DMS53 treated with DMSO at 0.1 percent for 48 hours (cell line): ENCODE results near the gene UNC5B.

Experiments
- DNase-seq: peaks from one replicate; lab custom pipeline; 2025; ENCODE audit not compliant: unreplicated experiment; lab: John Stamatoyannopoulos, UW

Gene UNC5B

GRCh38 chr10:71336632-71337031, 124.3 kb downstream of the UNC5B start:
- DNase-seq = no peak

- DNase-seq = no peak
These were observed 124.9 kb downstream of the UNC5B start for GRCh38 chr10:71337219-71337701.

- no peak for DNase-seq
These were observed 126.5 kb downstream of the UNC5B start for GRCh38 chr10:71338728-71339495.

GRCh38 chr10:71339796-71340589, 127.6 kb downstream of the UNC5B start:
- DNase-seq = peak; percentile 71

GRCh38 chr10:71342573-71343391, 130.4 kb downstream of the UNC5B start:
- no peak for DNase-seq

GRCh38 chr10:71343392-71343773, 131.0 kb downstream of the UNC5B start:
- peak; percentile 44 for DNase-seq

- DNase-seq = no peak
These were observed 132.0 kb downstream of the UNC5B start for GRCh38 chr10:71344154-71344925.

GRCh38 chr10:71344993-71345480, 132.7 kb downstream of the UNC5B start:
- DNase-seq = no peak

GRCh38 chr10:71345694-71346093, 133.3 kb downstream of the UNC5B start:
- DNase-seq = no peak

GRCh38 chr10:71346731-71347130, 134.4 kb downstream of the UNC5B start:
- DNase-seq = no peak

- peak; percentile 71 for DNase-seq
These were observed 135.4 kb downstream of the UNC5B start for GRCh38 chr10:71347587-71348395.

- no peak for DNase-seq
These were observed 136.5 kb downstream of the UNC5B start for GRCh38 chr10:71348850-71349249.

GRCh38 chr10:71349406-71349805, 137.0 kb downstream of the UNC5B start:
- no peak for DNase-seq

- no peak for DNase-seq
These were observed 138.7 kb downstream of the UNC5B start for GRCh38 chr10:71351087-71351486.

GRCh38 chr10:71351628-71352319, 139.4 kb downstream of the UNC5B start:
- no peak for DNase-seq
